ENCODE data around the gene TMEM41B. TPM values are rescaled to one million over a fixed set of nuclear protein-coding genes. Genes with fewer than 3 reads are reported as not detected.

The TMEM41B gene
- total and polyA plus RNA-seq, 2 of the 8 experiments (the other 6 are each of a cell fraction or from before 2014, with no cell fraction given), result 24.3 to 50.1 TPM

DNA sequence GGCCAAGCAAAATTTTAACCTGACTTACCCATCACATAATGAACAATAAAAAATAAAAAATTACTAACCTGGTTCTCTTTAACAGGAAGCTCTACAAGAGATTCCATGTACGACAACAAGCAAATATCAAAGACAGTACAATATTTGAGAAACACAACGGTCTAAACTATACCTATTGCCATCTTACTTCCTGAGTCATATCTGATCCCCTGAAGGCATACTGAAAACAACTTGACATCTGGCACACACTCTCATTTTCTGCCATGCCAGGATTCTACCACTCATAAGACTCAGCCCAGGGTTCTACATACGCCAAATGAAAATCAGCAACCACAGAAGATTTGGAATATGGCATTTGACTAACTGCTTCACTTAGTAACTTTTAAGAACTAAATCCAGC lies 63.1 kb downstream of the TMEM41B start (continued):
- TF ChIP-seq, protein P1, sequence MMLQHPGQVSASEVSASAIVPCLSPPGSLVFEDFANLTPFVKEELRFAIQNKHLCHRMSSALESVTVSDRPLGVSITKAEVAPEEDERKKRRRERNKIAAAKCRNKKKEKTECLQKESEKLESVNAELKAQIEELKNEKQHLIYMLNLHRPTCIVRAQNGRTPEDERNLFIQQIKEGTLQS (IDR thresholded peaks at IDR 0.05; ENCODE audit: insufficient read depth, low read depth, low read length), result no peak
- TF ChIP-seq TAF7 (optimal IDR thresholded peaks at IDR 0.05; ENCODE audit: borderline replicate concordance, low read depth, low read length), result no peak

Measured in H1 (cell line).